SK-N-SH (cell line): ENCODE measurements around the gene TAOK1. TPM values are rescaled to one million over a fixed set of nuclear protein-coding genes. Genes with fewer than 3 reads are reported as not detected.
A peak's percentile ranks its signal among the peaks of the same experiment; 100 is the strongest.

Experiments
- CTCF ChIA-PET: fragments of 300-600, 350-600 bp; formaldehyde crosslinking; extraction: SDS; loops from one replicate; lab custom pipeline; 2021; lab: Yijun Ruan, JAX
- POLR2A ChIA-PET: fragments of 350-600 bp; sonication (Branson Sonifier 250); formaldehyde crosslinking; extraction: SDS; loops from one replicate; lab custom pipeline; 2020; ENCODE audit warnings: antibody characterized with exemption, inconsistent platforms; lab: Yijun Ruan, JAX
- DNase-seq: peaks from one replicate; pipeline ENCODE4 v3.0.0; 2012
- H2AFZ ChIP-seq: fragments of 200-600 bp; sonication (generic); 2 replicates; pipeline ENCODE4 v1.8.1; 2016; ENCODE audit warnings: antibody characterized with exemption, mild to moderate bottlenecking, low read depth
- H3F3A ChIP-seq: fragments of 200-600 bp; sonication (generic); replicated peaks from 2 replicates; pipeline ENCODE3; 2016; ENCODE audit warnings: antibody characterized with exemption, mild to moderate bottlenecking; ENCODE audit not compliant: insufficient read depth
- H3K27ac ChIP-seq, 2 experiments: fragments of 200-500 bp in 1 of 2; fragments of 200-600 bp in 1 of 2; sonication (Bioruptor generic) in 1 of 2; sonication (generic), shearing (Covaris generic) in 1 of 2; 2 replicates each; pipeline versions ENCODE4 v1.5.1 to v1.6.1; 2014 to 2016; ENCODE audit warnings: low read depth in 2 of 2, inconsistent platforms in 1 of 2, low read length in 1 of 2, mild to moderate bottlenecking in 1 of 2, mixed read lengths in 1 of 2
- H3K27me3 ChIP-seq: fragments of 200-600 bp; sonication (generic), shearing (Covaris generic); 2 replicates; pipeline ENCODE4 v1.6.1; 2016; ENCODE audit warnings: mixed run types; ENCODE audit not compliant: insufficient read depth
- H3K36me3 ChIP-seq, 2 experiments: fragments of 200-500 bp in 1 of 2; fragments of 200-600 bp in 1 of 2; sonication (Bioruptor generic) in 1 of 2; sonication (generic) in 1 of 2; replicated peaks in 1 of 2; 2 replicates each; pipeline versions ENCODE3 to v1.5.1; 2014 to 2016; ENCODE audit warnings: low read length in 1 of 2, mild to moderate bottlenecking in 1 of 2; ENCODE audit not compliant: insufficient read depth in 2 of 2, control insufficient read depth in 1 of 2
- H3K4me1 ChIP-seq, 2 experiments: fragments of 200-500 bp in 1 of 2; fragments of 200-600 bp in 1 of 2; sonication (Bioruptor generic) in 1 of 2; sonication (generic), shearing (Covaris generic) in 1 of 2; 2 replicates each; pipeline versions ENCODE4 v1.5.1 to v1.6.1; 2014 to 2016; ENCODE audit warnings: low read depth in 1 of 2, low read length in 1 of 2, mixed run types in 1 of 2; ENCODE audit not compliant: insufficient read depth in 2 of 2, control insufficient read depth in 1 of 2
- H3K4me2 ChIP-seq: fragments of 200-600 bp; sonication (generic), shearing (Covaris generic); 2 replicates; pipeline ENCODE4 v1.6.1; 2017; ENCODE audit warnings: mixed run types
- H3K4me3 ChIP-seq, 2 experiments: fragments of 200-500 bp in 1 of 2; fragments of 200-600 bp in 1 of 2; sonication (Bioruptor generic) in 1 of 2; sonication (generic), shearing (Covaris generic) in 1 of 2; 2 replicates each; pipeline versions ENCODE4 v1.5.1 to v1.8.1; 2014 to 2016; ENCODE audit warnings: low read depth in 2 of 2, inconsistent platforms in 1 of 2, low read length in 1 of 2, mild to moderate bottlenecking in 1 of 2, mixed read lengths in 1 of 2, moderate library complexity in 1 of 2
- H3K79me2 ChIP-seq: fragments of 200-600 bp; sonication (generic); 2 replicates; pipeline ENCODE4 v1.8.1; 2017; ENCODE audit warnings: mild to moderate bottlenecking; ENCODE audit not compliant: insufficient read depth
- H3K9ac ChIP-seq: fragments of 200-600 bp; sonication (generic); 2 replicates; pipeline ENCODE4 v1.6.1; 2017; ENCODE audit warnings: mixed run types
- H3K9me2 ChIP-seq: fragments of 200-600 bp; sonication (generic); 2 replicates; pipeline ENCODE4 v1.6.1; 2017; ENCODE audit warnings: mixed run types
- H3K9me3 ChIP-seq: fragments of 200-600 bp; sonication (generic); 2 replicates; pipeline ENCODE4 v1.6.1; 2017; ENCODE audit warnings: mixed run types, mild to moderate bottlenecking, moderate library complexity
- H4K20me1 ChIP-seq: fragments of 200-600 bp; sonication (generic); 2 replicates; pipeline ENCODE4 v1.6.1; 2017; ENCODE audit warnings: mild to moderate bottlenecking, mixed run types; ENCODE audit not compliant: insufficient read depth
- EP300 ChIP-seq, 2 experiments: IDR thresholded peaks; 2 replicates each; pipeline versions ENCODE4 v1.4.0 to v1.6.1; 2012; ENCODE audit warnings: borderline replicate concordance in 1 of 2, low read depth in 1 of 2, low read length in 1 of 2
- FOXJ3 ChIP-seq: sonication (generic); formaldehyde crosslinking; IDR thresholded peaks from 2 replicates; pipeline ENCODE4 v1.5.1; 2020; ENCODE audit warnings: mild to moderate bottlenecking, missing genetic modification reagents
- JUND ChIP-seq: IDR thresholded peaks from 2 replicates; pipeline ENCODE4 v1.4.0; 2012
- POLR2AphosphoS5 ChIP-seq: IDR thresholded peaks from 2 replicates; pipeline ENCODE4 v1.6.1; 2012; ENCODE audit warnings: low read depth, low read length
- RCOR1 ChIP-seq: fragments of 150-350 bp; IDR thresholded peaks from 2 replicates; pipeline ENCODE4 v1.6.1; 2017; ENCODE audit warnings: antibody characterized with exemption, low read length
- SMC3 ChIP-seq: IDR thresholded peaks from 2 replicates; pipeline ENCODE4 v1.6.1; 2012; ENCODE audit warnings: low read depth, low read length, improper control_type of control experiment
- WGBS: methylation state at CpG from one replicate; pipeline ENCODE4 v1.1.6; 2017; ENCODE audit warnings: low lambda C conversion rate; 5-methylcytosine and 5-hydroxymethylcytosine counted together
- polyA plus RNA-seq, 3 experiments: library from polyadenylated mRNA; depleted of rRNA; stranded (reverse); fragments of >200 nt; gene quantifications; 2 replicates each; pipeline ENCODE4 v1.2.3, GENCODE V29; 2012
- TF ChIP-seq, protein P1 (sequence below): fragments of 200-600 bp; sonication (generic); IDR thresholded peaks from 2 replicates; pipeline ENCODE4 v1.6.1; 2017; ENCODE audit warnings: antibody characterized with exemption, mild to moderate bottlenecking, moderate library complexity

TAOK1 gene
- polyA plus RNA-seq, 1 of the 3 experiments (the other 2 are of a cell fraction): 5.9 TPM

- TF ChIP-seq, protein P1, sequence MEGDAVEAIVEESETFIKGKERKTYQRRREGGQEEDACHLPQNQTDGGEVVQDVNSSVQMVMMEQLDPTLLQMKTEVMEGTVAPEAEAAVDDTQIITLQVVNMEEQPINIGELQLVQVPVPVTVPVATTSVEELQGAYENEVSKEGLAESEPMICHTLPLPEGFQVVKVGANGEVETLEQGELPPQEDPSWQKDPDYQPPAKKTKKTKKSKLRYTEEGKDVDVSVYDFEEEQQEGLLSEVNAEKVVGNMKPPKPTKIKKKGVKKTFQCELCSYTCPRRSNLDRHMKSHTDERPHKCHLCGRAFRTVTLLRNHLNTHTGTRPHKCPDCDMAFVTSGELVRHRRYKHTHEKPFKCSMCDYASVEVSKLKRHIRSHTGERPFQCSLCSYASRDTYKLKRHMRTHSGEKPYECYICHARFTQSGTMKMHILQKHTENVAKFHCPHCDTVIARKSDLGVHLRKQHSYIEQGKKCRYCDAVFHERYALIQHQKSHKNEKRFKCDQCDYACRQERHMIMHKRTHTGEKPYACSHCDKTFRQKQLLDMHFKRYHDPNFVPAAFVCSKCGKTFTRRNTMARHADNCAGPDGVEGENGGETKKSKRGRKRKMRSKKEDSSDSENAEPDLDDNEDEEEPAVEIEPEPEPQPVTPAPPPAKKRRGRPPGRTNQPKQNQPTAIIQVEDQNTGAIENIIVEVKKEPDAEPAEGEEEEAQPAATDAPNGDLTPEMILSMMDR: no peak
- no peak for TF ChIP-seq EP300 (IDR thresholded peaks at IDR 0.05; ENCODE audit: borderline replicate concordance in 1 of 2, low read depth in 1 of 2, low read length in 1 of 2)
Observed at GRCh38 chr17:29567304-29567553, 177.1 kb downstream of the TAOK1 start (continued).

GRCh38 chr17:29567554-29568330 is 177.6 kb downstream of the TAOK1 start:
- WGBS: 3% methylated on average over 33 of the region's 63 CpGs
- ChIA-PET CTCF (interaction anchor here (0.6 to 11.6 kb wide), 23 partner anchors 8 to 537 kb away, joined by 3 to 166 read pairs (median 3); partner anchors contain the start of genes ANKRD13B and GIT1), POLR2A (interaction anchor here (0.5 to 1.1 kb wide), 2 partner anchors 23 to 1529 kb away, joined by 3 to 5 read pairs; no protein-coding TSS in a partner anchor)
- TF ChIP-seq POLR2AphosphoS5 (peak; percentile 15; the same call in 1 of the 2 replicates), FOXJ3 (CRISPR knock-in tag) (0 out of 2 replicates have a peak, but pooled peaks have one; percentile 18), SMC3 (no peak), JUND (no peak), RCOR1 (no peak)
- TF ChIP-seq, protein P1: peak; percentile 45
- Histone ChIP-seq H3K36me3 (peaks cover 3 to 4% of the 10 kb centered on the region in 2 experiments), H3K9me2 (no peaks in the 10 kb centered on the region), H3K4me1 (peaks cover 8 to 22% of the 10 kb centered on the region in 2 experiments; a peak in 1 of 4 replicates), H3K9me3 (no peaks in the 10 kb centered on the region), H3K9ac (peak overlapping the region; percentile 62), H3K79me2 (peaks cover 10% of the 10 kb centered on the region; the same call in 1 of the 2 replicates), H3K27me3 (no peaks in the 10 kb centered on the region), H3F3A (peaks cover 7% of the 10 kb centered on the region), H3K27ac (peak overlapping the region; percentile 77 to 89), H2AFZ (peak overlapping the region; percentile 97), H3K4me3 (peak overlapping the region; percentile 76 to 81), H4K20me1 (no peaks in the 10 kb centered on the region), H3K4me2 (peak overlapping the region; percentile 92)
- DNase-seq: peak; percentile 87
